RWPE1 (cell line): ENCODE data around the gene RAB4A.

Experiments
- CTCF ChIA-PET: fragments of 350-600 bp; sonication (Branson Sonifier 250); formaldehyde crosslinking; extraction: SDS; loops from one replicate; lab custom pipeline; 2021; lab: Yijun Ruan, JAX
- POLR2A ChIA-PET: fragments of 400-600 bp; formaldehyde crosslinking; extraction: SDS; loops from one replicate; lab custom pipeline; 2020; ENCODE audit warnings: antibody characterized with exemption; ENCODE audit not compliant: low non-redundant PET; lab: Yijun Ruan, JAX
- DNase-seq: peaks from one replicate; pipeline ENCODE4 v3.0.0; 2012; ENCODE audit warnings: low spot score
- H3K27ac ChIP-seq: fragments of 450-650 bp; 2 replicates; pipeline ENCODE4 v1.5.1; 2017
- CTCF ChIP-seq: fragments of 450-650 bp; conservative IDR thresholded peaks from 2 replicates; pipeline ENCODE4 v1.5.1; 2017; ENCODE audit warnings: low read depth, mild to moderate bottlenecking

Gene RAB4A

GRCh38 chr1:229258031-229258756, 12.7 kb upstream of the RAB4A start:
- ChIA-PET POLR2A (no interaction called here), CTCF (interaction anchor here (0.6 to 2.0 kb wide), 16 partner anchors 8 to 981 kb away, joined by 3 to 16 read pairs (median 3); no protein-coding TSS in a partner anchor)
- H3K27ac ChIP-seq: peak overlapping the region; percentile 31; the same call in 1 of the 2 replicates
- TF ChIP-seq CTCF: peak; percentile 74
- peak; percentile 61 for DNase-seq

GRCh38 chr1:229258757-229259060, 12.2 kb upstream of the RAB4A start:
- ChIA-PET CTCF (interaction anchor here (0.6 to 2.0 kb wide), 15 partner anchors 8 to 981 kb away, joined by 3 to 16 read pairs (median 3); partner anchors contain the start of gene CCSAP), POLR2A (no interaction called here)
- peak overlapping the region; percentile 31; the same call in 1 of the 2 replicates for H3K27ac ChIP-seq
- TF ChIP-seq CTCF: no peak
- DNase-seq: no peak

GRCh38 chr1:229260297-229260696, 10.6 kb upstream of the RAB4A start:
- POLR2A ChIA-PET: no interaction called here
- no peak overlapping the region for H3K27ac ChIP-seq
- CTCF ChIA-PET: no interaction called here
- no peak for TF ChIP-seq CTCF
- DNase-seq: no peak

GRCh38 chr1:229262239-229262638, 8.7 kb upstream of the RAB4A start:
- ChIA-PET CTCF (no interaction called here), POLR2A (no interaction called here)
- H3K27ac ChIP-seq: no peak overlapping the region
- no peak for DNase-seq
- no peak for TF ChIP-seq CTCF

GRCh38 chr1:229263254-229263653, 7.7 kb upstream of the RAB4A start:
- no peak for DNase-seq
- ChIA-PET CTCF (no interaction called here), POLR2A (no interaction called here)
- no peak overlapping the region for H3K27ac ChIP-seq
- no peak for TF ChIP-seq CTCF

- POLR2A ChIA-PET: no interaction called here
- no peak for DNase-seq
- TF ChIP-seq CTCF: no peak
- CTCF ChIA-PET: no interaction called here
- H3K27ac ChIP-seq: peak overlapping the region; percentile 7; the same call in 1 of the 2 replicates
These were observed 6.8 kb upstream of the RAB4A start for GRCh38 chr1:229264068-229264467.
